PC-9 (cell line): ENCODE measurements around the gene PHACTR3.

Experiments used
- CTCF ChIP-seq: fragments of 200-600 bp; sonication (generic); conservative IDR thresholded peaks from 2 replicates; pipeline ENCODE4 v1.6.1; 2017; ENCODE audit warnings: mixed run types, antibody characterized with exemption, mild to moderate bottlenecking, moderate library complexity
- EZH2 ChIP-seq: fragments of 200-600 bp; sonication (generic); IDR thresholded peaks from 2 replicates; pipeline ENCODE4 v1.8.0; 2017; ENCODE audit warnings: antibody characterized with exemption, low read depth

GRCh38 chr20:59623583-59623982, 19.2 kb downstream of the PHACTR3 start:
- TF ChIP-seq EZH2 (no peak), CTCF (no peak)
